Measurements from ENCODE around the gene ABRAXAS1. TPM values are rescaled to one million over a fixed set of nuclear protein-coding genes. Genes with fewer than 3 reads are reported as not detected.

Gene ABRAXAS1
- total and polyA plus RNA-seq, 2 of the 13 experiments (the other 11 are each of a cell fraction or from before 2014, with no cell fraction given), result 14.1 to 14.7 TPM

GRCh38 chr4:83455281-83456183, 29.4 kb downstream of the ABRAXAS1 start, which contains the start of the genes HELQ and MRPS18C (continued):
- TF ChIP-seq CSRNP2 (CRISPR knock-in tag; conservative IDR thresholded peaks at IDR 0.05; ENCODE audit: low read depth) (no peak), RERE (CRISPR knock-in tag; IDR thresholded peaks at IDR 0.05; ENCODE audit: low read depth) (peak; percentile 75), ZNF713 (CRISPR knock-in tag; IDR thresholded peaks at IDR 0.05) (0 out of 2 replicates have a peak, but pooled peaks have one; percentile 41), RBM22 (optimal IDR thresholded peaks at IDR 0.05; ENCODE audit: low read length) (peak; percentile 56), HBP1 (CRISPR knock-in tag; IDR thresholded peaks at IDR 0.05; ENCODE audit: low read depth) (peak; percentile 97; the same call in 1 of the 2 replicates), ZBTB7A (CRISPR knock-in tag; IDR thresholded peaks at IDR 0.05) (0 out of 2 replicates have a peak, but pooled peaks have one; percentile 68), U2AF1 (optimal IDR thresholded peaks at IDR 0.05; ENCODE audit: low read depth, low read length) (peak; percentile 91), ZNF747 (CRISPR knock-in tag; IDR thresholded peaks at IDR 0.05; ENCODE audit: borderline replicate concordance) (peak; percentile 96; the same call in 1 of the 2 replicates), ELF3 (CRISPR knock-in tag; IDR thresholded peaks at IDR 0.05) (peak; percentile 90), TFDP1 (CRISPR knock-in tag; IDR thresholded peaks at IDR 0.05; ENCODE audit: borderline replicate concordance) (peak; percentile 64; the same call in 1 of the 2 replicates), ZHX1 (CRISPR knock-in tag; IDR thresholded peaks at IDR 0.05; ENCODE audit: low read depth) (peak; percentile 78; the same call in 1 of the 2 replicates), PHF21A (CRISPR knock-in tag; IDR thresholded peaks at IDR 0.05) (peak; percentile 85), ATAD3A (CRISPR knock-in tag; IDR thresholded peaks at IDR 0.05) (peak; percentile 92)

Data from HepG2 (cell line).